HG03175 (cell line): ENCODE data around the gene RNF182.

Experiments
- ATAC-seq: cut with Tn5 transposase; IDR thresholded peaks from one replicate; pipeline ENCODE4 v1.9.1; 2021; ENCODE audit warnings: mild to moderate bottlenecking, moderate library complexity; ENCODE audit not compliant: unreplicated experiment

Gene RNF182

DNA sequence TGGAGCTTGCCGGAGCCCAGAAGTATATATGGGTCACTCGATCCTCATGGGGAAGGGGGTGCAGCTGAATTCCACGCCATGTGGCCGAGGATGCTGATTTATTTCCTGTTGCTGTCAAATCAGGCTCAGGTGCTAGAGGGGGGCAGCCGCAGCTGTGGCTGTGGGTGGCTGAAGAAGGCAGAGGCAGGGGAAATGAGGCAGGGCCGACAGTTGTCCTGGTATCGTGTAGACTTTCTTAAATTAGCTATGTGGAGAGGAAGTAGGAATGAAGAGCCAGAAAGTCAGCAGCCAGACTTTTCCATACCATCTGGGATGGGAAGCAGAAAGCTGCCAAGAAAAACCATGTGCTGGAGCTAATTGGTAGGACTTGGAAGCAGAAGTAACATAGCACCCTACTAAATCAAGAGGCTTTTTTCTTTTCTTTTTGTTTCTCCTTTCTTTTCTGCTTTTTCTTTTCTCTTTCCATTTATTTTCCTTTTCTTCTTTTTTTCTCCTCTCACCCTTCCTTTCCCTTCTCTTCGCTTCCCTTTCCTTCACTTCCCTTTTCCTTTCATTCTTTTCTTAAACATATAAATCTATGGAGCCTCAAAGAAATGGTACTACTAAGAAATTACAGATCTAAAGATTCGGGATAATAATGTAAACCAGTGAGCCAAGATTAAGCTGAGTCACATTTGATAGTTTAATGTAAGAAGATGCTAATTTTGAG, 102.2 kb downstream of the RNF182 start:
- no peak for ATAC-seq

DNA sequence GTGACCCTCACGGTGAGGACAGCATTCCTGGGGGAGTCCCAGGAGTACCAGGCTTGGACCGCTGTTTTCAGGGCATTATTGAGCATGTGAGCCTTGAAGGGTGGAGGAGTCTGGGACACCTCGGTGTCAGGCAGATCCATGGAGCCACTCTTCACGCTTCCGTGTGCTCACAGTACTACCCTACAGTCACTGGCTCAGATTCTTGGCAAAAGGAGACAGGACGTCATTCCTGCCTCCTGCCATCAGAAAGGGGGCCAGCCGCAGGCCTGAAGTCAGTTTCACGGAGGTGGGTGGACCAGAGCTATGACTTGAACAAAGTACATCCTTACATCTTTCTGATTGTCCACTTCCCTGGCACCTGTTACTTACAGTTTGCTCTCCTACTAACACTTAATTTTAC, 103.9 kb downstream of the RNF182 start:
- no peak for ATAC-seq

DNA sequence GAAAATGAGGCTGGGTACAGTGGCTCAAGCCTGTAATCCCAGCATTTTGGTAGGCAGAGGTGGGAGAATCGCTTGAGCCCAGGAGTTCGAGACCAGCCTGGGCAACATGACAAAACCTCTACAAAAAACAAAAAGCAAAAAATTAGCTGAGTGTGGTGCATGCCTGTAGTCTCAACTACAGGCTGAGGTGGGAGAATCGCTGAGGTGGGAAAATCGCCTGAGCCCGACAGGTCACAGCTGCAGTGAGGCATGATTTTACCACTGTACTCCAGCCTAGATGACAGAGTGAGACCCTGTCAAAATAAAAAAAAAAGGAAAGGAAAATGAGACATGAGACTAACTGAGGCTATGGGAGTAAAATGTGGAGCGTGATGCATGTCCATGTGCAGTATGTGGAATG, 104.9 kb downstream of the RNF182 start:
- no peak for ATAC-seq
